Common myeloid progenitor, CD34-positive (primary cell): ENCODE measurements around the gene SHROOM4.

Experiments used
- CTCF ChIA-PET: fragments of 350-600 bp; sonication (Branson Sonifier 250); formaldehyde crosslinking; loops from one replicate; lab custom pipeline; 2021; ENCODE audit warnings: antibody characterized with exemption; lab: Charles Lee
- POLR2A ChIA-PET: fragments of 350-600 bp; sonication (Branson Sonifier 250); formaldehyde crosslinking; loops from one replicate; lab custom pipeline; 2021; ENCODE audit warnings: antibody characterized with exemption; lab: Charles Lee
- DNase-seq, 3 donors: peaks; one replicate each; pipeline versions ENCODE4 v3.0.0 to v3.0.0-alpha.2; 2013
- H3K27ac ChIP-seq, 2 experiments: 1 replicate in 1 of 2; 2 replicates in 1 of 2; pipeline ENCODE4 v1.7.0; 2013; ENCODE audit warnings: inconsistent platforms in 2 of 2, low read length in 2 of 2, mild to moderate bottlenecking in 2 of 2, low read depth in 1 of 2, moderate library complexity in 1 of 2; ENCODE audit not compliant: severe bottlenecking in 2 of 2, insufficient read depth in 1 of 2, poor library complexity in 1 of 2
- H3K27me3 ChIP-seq, 5 experiments: replicated peaks in 2 of 5; 1 replicate in 3 of 5; 2 replicates in 2 of 5; pipeline versions ENCODE4 v1.6.1 to v1.7.0; 2013; ENCODE audit warnings: low read length in 4 of 5, mild to moderate bottlenecking in 2 of 5, moderate library complexity in 2 of 5, inconsistent platforms in 1 of 5; ENCODE audit not compliant: insufficient read depth in 5 of 5, control insufficient read depth in 4 of 5
- H3K36me3 ChIP-seq, 4 experiments: 1 replicate in 2 of 4; 2 replicates in 2 of 4; pipeline versions ENCODE4 v1.6.1 to v1.7.0; 2013; ENCODE audit warnings: low read length in 3 of 4, control low read depth in 1 of 4, mild to moderate bottlenecking in 1 of 4; ENCODE audit not compliant: control insufficient read depth in 4 of 4, insufficient read depth in 4 of 4
- H3K4me1 ChIP-seq, 4 experiments: 1 replicate in 3 of 4; 2 replicates in 1 of 4; pipeline versions ENCODE4 v1.6.1 to v1.7.1; 2013; ENCODE audit warnings: low read length in 3 of 4, mild to moderate bottlenecking in 3 of 4, control low read depth in 1 of 4, inconsistent platforms in 1 of 4, moderate library complexity in 1 of 4; ENCODE audit not compliant: control insufficient read depth in 4 of 4, insufficient read depth in 4 of 4; ENCODE audit errors: control extremely low read depth in 1 of 4
- H3K4me3 ChIP-seq, 7 experiments: 1 replicate in 4 of 7; 2 replicates in 3 of 7; pipeline versions ENCODE4 v1.5.1 to v1.7.0; 2013; ENCODE audit warnings: mild to moderate bottlenecking in 7 of 7, low read length in 6 of 7, moderate library complexity in 6 of 7, inconsistent platforms in 2 of 7, low read depth in 2 of 7, control low read depth in 1 of 7; ENCODE audit not compliant: insufficient read depth in 4 of 7, control insufficient read depth in 1 of 7; ENCODE audit errors: extremely low read depth in 1 of 7
- H3K9me3 ChIP-seq, 5 experiments: 1 replicate in 4 of 5; 2 replicates in 1 of 5; pipeline versions ENCODE4 v1.6.1 to v1.7.1; 2013; ENCODE audit warnings: low read length in 4 of 5, mild to moderate bottlenecking in 2 of 5, inconsistent platforms in 1 of 5, low read depth in 1 of 5, moderate library complexity in 1 of 5; ENCODE audit not compliant: control insufficient read depth in 4 of 5, insufficient read depth in 2 of 5; ENCODE audit errors: control extremely low read depth in 1 of 5
- WGBS: methylation state at CpG from one replicate; pipeline ENCODE4 v1.1.5; 2013; ENCODE audit not compliant: insufficient coverage; 5-methylcytosine and 5-hydroxymethylcytosine counted together

Gene SHROOM4

DNA sequence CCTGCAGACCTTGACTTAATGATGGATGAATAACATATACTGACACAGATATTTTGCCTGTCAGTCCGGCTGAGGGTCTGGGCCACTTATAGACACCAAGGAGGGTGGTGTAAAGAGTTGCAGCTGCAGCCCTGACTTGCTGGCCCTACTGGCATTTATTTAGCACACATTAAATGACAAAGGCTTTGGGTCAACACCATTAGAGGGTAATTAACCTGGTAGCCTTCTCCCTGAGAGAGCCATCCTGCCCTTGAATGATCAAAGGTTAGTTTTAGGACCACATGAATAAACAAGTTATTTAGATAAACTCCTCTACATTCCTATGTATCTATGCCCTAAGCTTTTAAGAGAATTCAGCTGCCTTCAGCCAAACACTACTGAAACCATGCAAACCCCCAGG is 232.6 kb downstream of the SHROOM4 start:
- ChIA-PET POLR2A (no interaction called here), CTCF (interaction anchor here (5.5 kb wide), 1 partner anchor 481 kb away, joined by 28 read pairs; no protein-coding TSS in a partner anchor)
- H3K4me1 ChIP-seq: no peaks in the 10 kb centered on the region
- peaks cover 0 to 3% (median 0%) of the 10 kb centered on the region in 5 experiments for H3K9me3 ChIP-seq
- no peaks in the 10 kb centered on the region for H3K36me3 ChIP-seq
- no CpG with 5 or more reads among the region's 1 CpG for WGBS
- H3K4me3 ChIP-seq: no peak overlapping the region
- no peak overlapping the region for H3K27ac ChIP-seq
- no peak for DNase-seq
- no peaks in the 10 kb centered on the region for H3K27me3 ChIP-seq

DNA sequence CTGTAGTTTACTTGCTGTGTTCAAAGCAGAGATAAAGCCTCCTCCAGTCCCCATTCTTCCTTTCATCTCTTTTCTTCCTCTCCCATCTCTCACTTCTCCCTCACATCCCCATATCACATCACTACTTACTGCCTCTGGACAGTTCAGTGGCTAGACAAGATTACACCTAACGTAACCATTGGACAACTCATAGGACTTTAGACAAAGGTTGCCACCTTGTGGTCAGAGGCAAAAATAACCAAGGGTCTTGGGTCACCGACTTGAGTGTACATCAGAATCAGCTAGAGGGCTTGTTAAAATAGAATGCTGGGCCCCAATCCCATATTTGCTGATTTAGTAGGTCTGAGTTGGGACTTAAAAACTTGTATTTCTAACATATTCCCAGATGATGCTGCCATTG is 234.0 kb downstream of the SHROOM4 start:
- 10% methylated on average over 2 of the region's 2 CpGs for WGBS
- Histone ChIP-seq H3K27ac (no peak overlapping the region), H3K36me3 (no peaks in the 10 kb centered on the region), H3K9me3 (peaks cover 0 to 3% (median 0%) of the 10 kb centered on the region in 5 experiments), H3K4me3 (no peak overlapping the region), H3K4me1 (no peaks in the 10 kb centered on the region), H3K27me3 (no peaks in the 10 kb centered on the region)
- peak; percentile 38 to 68 (median 64) for DNase-seq
- POLR2A ChIA-PET: no interaction called here
- CTCF ChIA-PET: interaction anchor here (1.0 to 5.5 kb wide), 5 partner anchors 8 to 696 kb away, joined by 3 to 28 read pairs (median 4); no protein-coding TSS in a partner anchor

- WGBS: no CpG with 5 or more reads among the region's 1 CpG
- no peak overlapping the region for H3K27ac ChIP-seq
- ChIA-PET POLR2A (no interaction called here), CTCF (interaction anchor here (5.5 kb wide), 1 partner anchor 477 kb away, joined by 28 read pairs; no protein-coding TSS in a partner anchor)
- peaks cover 0 to 2% (median 0%) of the 10 kb centered on the region in 5 experiments for H3K27me3 ChIP-seq
- no peak for DNase-seq
- no peak overlapping the region for H3K4me3 ChIP-seq
- no peaks in the 10 kb centered on the region for H3K9me3 ChIP-seq
- H3K4me1 ChIP-seq: no peaks in the 10 kb centered on the region
- H3K36me3 ChIP-seq: no peaks in the 10 kb centered on the region
These were observed 236.7 kb downstream of the SHROOM4 start for GRCh38 chrX:50577326-50577725.

- H3K4me3 ChIP-seq: no peak overlapping the region
- WGBS: no CpG with 5 or more reads among the region's 1 CpG
- H3K4me1 ChIP-seq: no peaks in the 10 kb centered on the region
- ChIA-PET CTCF (no interaction called here), POLR2A (no interaction called here)
- H3K27me3 ChIP-seq: peaks cover 0 to 4% (median 0%) of the 10 kb centered on the region in 5 experiments
- no peaks in the 10 kb centered on the region for H3K36me3 ChIP-seq
- DNase-seq: no peak
- no peaks in the 10 kb centered on the region for H3K9me3 ChIP-seq
- H3K27ac ChIP-seq: no peak overlapping the region
These were observed 246.4 kb downstream of the SHROOM4 start for GRCh38 chrX:50567636-50568035.

DNA sequence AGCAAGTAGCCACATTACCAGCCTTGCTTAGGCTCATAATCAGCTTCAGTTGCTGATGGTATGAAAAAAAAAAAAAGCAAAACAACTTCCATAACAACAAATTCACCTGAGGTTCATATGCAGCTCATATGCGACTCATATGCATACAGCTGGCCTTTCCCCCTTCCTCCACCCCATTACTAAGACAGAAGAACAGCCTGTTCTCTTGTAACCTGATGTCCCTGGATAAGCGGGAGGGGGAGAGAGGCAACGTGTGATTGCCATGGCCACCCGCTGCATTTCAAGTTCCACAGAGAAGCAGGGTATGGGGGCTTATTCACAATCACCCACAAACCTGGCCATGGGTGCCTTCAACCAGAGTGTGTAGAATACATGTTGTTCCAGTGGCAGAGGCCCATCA is 248.3 kb downstream of the SHROOM4 start:
- DNase-seq: no peak
- H3K36me3 ChIP-seq: no peaks in the 10 kb centered on the region
- POLR2A ChIA-PET: no interaction called here
- CTCF ChIA-PET: no interaction called here
- no peaks in the 10 kb centered on the region for H3K4me1 ChIP-seq
- no peak overlapping the region for H3K27ac ChIP-seq
- H3K9me3 ChIP-seq: no peaks in the 10 kb centered on the region
- peaks cover 0 to 4% (median 0%) of the 10 kb centered on the region in 5 experiments for H3K27me3 ChIP-seq
- 59% methylated on average over 3 of the region's 4 CpGs for whole genome bisulfite sequencing
- no peak overlapping the region for H3K4me3 ChIP-seq
